H9 (cell line): ENCODE measurements around the gene KRT78. TPM values are rescaled to one million over a fixed set of nuclear protein-coding genes. Genes with fewer than 3 reads are reported as not detected.

Experiments used
- DNase-seq: peaks from one replicate; pipeline ENCODE4 v3.0.0-alpha.2; 2017
- H2AFZ ChIP-seq: one replicate; pipeline ENCODE4 v1.6.1; 2013; ENCODE audit warnings: mild to moderate bottlenecking, low read length, control low read depth, moderate library complexity
- H2AK5ac ChIP-seq: 2 replicates; pipeline ENCODE4 v1.6.1; 2013; ENCODE audit warnings: low read length, control low read depth, mixed read lengths; ENCODE audit not compliant: insufficient read length
- H2BK120ac ChIP-seq: one replicate; pipeline ENCODE4 v1.6.1; 2013; ENCODE audit warnings: low read depth, mild to moderate bottlenecking, low read length, control low read depth, inconsistent platforms; ENCODE audit not compliant: poor library complexity, severe bottlenecking
- H2BK12ac ChIP-seq: 2 replicates; pipeline ENCODE4 v1.6.1; 2013; ENCODE audit warnings: low read length, control low read depth, mixed read lengths, low read depth; ENCODE audit not compliant: insufficient read length
- H2BK15ac ChIP-seq: 2 replicates; pipeline ENCODE4 v1.6.1; 2013; ENCODE audit warnings: low read depth, low read length, control low read depth
- H2BK20ac ChIP-seq: one replicate; pipeline ENCODE4 v1.6.1; 2013; ENCODE audit warnings: low read depth, mild to moderate bottlenecking, low read length, control low read depth, inconsistent platforms; ENCODE audit not compliant: poor library complexity, severe bottlenecking
- H2BK5ac ChIP-seq: 2 replicates; pipeline ENCODE4 v1.6.1; 2013; ENCODE audit warnings: low read length, control low read depth, mixed read lengths; ENCODE audit not compliant: insufficient read length
- H3K14ac ChIP-seq: 2 replicates; pipeline ENCODE4 v1.6.1; 2013; ENCODE audit warnings: low read length, control low read depth; ENCODE audit not compliant: insufficient read depth
- H3K18ac ChIP-seq: 2 replicates; pipeline ENCODE4 v1.6.1; 2013; ENCODE audit warnings: low read depth, mild to moderate bottlenecking, mixed read lengths, low read length, control low read depth; ENCODE audit not compliant: insufficient read length
- H3K23ac ChIP-seq: 2 replicates; pipeline ENCODE4 v1.6.1; 2013; ENCODE audit warnings: low read length, control low read depth, mixed read lengths, low read depth; ENCODE audit not compliant: insufficient read length
- H3K23me2 ChIP-seq: 2 replicates; pipeline ENCODE4 v1.6.1; 2013; ENCODE audit warnings: low read depth, mild to moderate bottlenecking, mixed read lengths, low read length, control low read depth; ENCODE audit not compliant: insufficient read length, poor library complexity, severe bottlenecking
- H3K27ac ChIP-seq: 2 replicates; pipeline ENCODE4 v1.5.1; 2013; ENCODE audit warnings: low read length, control low read depth, mixed read lengths, low read depth; ENCODE audit not compliant: insufficient read length
- H3K27me3 ChIP-seq: 2 replicates; pipeline ENCODE4 v1.6.1; 2013; ENCODE audit warnings: low read length, control low read depth, inconsistent platforms; ENCODE audit not compliant: insufficient read depth
- H3K4ac ChIP-seq: 2 replicates; pipeline ENCODE4 v1.6.1; 2013; ENCODE audit warnings: low read depth, mild to moderate bottlenecking, control low read depth, inconsistent platforms, low read length, moderate library complexity
- H3K4me1 ChIP-seq: 2 replicates; pipeline ENCODE4 v1.6.1; 2013; ENCODE audit warnings: low read length, control low read depth, inconsistent platforms; ENCODE audit not compliant: insufficient read depth
- H3K4me2 ChIP-seq: 2 replicates; pipeline ENCODE4 v1.6.1; 2013; ENCODE audit warnings: low read length, control low read depth, mixed read lengths; ENCODE audit not compliant: insufficient read length, insufficient read depth
- H3K56ac ChIP-seq: 2 replicates; pipeline ENCODE4 v1.6.1; 2013; ENCODE audit warnings: low read depth, mild to moderate bottlenecking, mixed read lengths, low read length, control low read depth; ENCODE audit not compliant: insufficient read length
- H3K79me1 ChIP-seq: 2 replicates; pipeline ENCODE4 v1.6.1; 2013; ENCODE audit warnings: low read depth, mild to moderate bottlenecking, moderate library complexity, low read length, control low read depth, inconsistent platforms; ENCODE audit not compliant: insufficient read depth, poor library complexity, severe bottlenecking
- H3K79me2 ChIP-seq: 2 replicates; pipeline ENCODE4 v1.6.1; 2013; ENCODE audit warnings: low read length, control low read depth, inconsistent platforms; ENCODE audit not compliant: insufficient read depth
- H3K9ac ChIP-seq: 2 replicates; pipeline ENCODE4 v1.6.1; 2013; ENCODE audit warnings: low read length, control low read depth, mixed read lengths; ENCODE audit not compliant: insufficient read length; ENCODE audit errors: extremely low read depth
- H3K9me3 ChIP-seq: one replicate; pipeline ENCODE4 v1.6.1; 2013; ENCODE audit warnings: low read depth, low read length, inconsistent platforms; ENCODE audit not compliant: control insufficient read depth
- H3T11ph ChIP-seq: one replicate; pipeline ENCODE4 v1.6.1; 2013; ENCODE audit warnings: mild to moderate bottlenecking, low read length, control low read depth, inconsistent platforms
- H4K20me1 ChIP-seq: one replicate; pipeline ENCODE4 v1.6.1; 2013; ENCODE audit not compliant: control insufficient read depth, insufficient read length, insufficient read depth
- H4K5ac ChIP-seq: 2 replicates; pipeline ENCODE4 v1.6.1; 2013; ENCODE audit warnings: low read depth, mild to moderate bottlenecking, mixed read lengths, low read length, control low read depth; ENCODE audit not compliant: insufficient read length
- H4K8ac ChIP-seq: replicated peaks from 2 replicates; pipeline ENCODE4 v1.6.1; 2013; ENCODE audit warnings: low read length, control low read depth, mixed read lengths, low read depth; ENCODE audit not compliant: insufficient read length
- H4K91ac ChIP-seq: 2 replicates; pipeline ENCODE4 v1.6.1; 2013; ENCODE audit warnings: low read depth, mild to moderate bottlenecking, moderate library complexity, mixed read lengths, low read length, control low read depth; ENCODE audit not compliant: insufficient read length
- H3K27ac Mint-ChIP-seq, 3 experiments: 2 replicates in 2 of 3; 3 replicates in 1 of 3; pipeline ENCODE4 v1.8.0; 2020 to 2021; ENCODE audit warnings: mixed read lengths in 3 of 3, mild to moderate bottlenecking in 1 of 3, moderate library complexity in 1 of 3
- H3K27me3 Mint-ChIP-seq: 2 replicates; pipeline ENCODE4 v1.8.0; 2021; ENCODE audit warnings: low read depth, mild to moderate bottlenecking, moderate library complexity, mixed read lengths
- H3K36me3 Mint-ChIP-seq, 3 experiments: 2 replicates in 2 of 3; 3 replicates in 1 of 3; pipeline ENCODE4 v1.8.0; 2020 to 2021; ENCODE audit warnings: low read depth in 3 of 3, mixed read lengths in 3 of 3; ENCODE audit not compliant: insufficient read depth in 1 of 3
- H3K4me1 Mint-ChIP-seq, 2 experiments: 2 replicates each; pipeline ENCODE4 v1.8.0; 2020; ENCODE audit warnings: mixed read lengths in 2 of 2
- H3K4me3 Mint-ChIP-seq, 2 experiments: 2 replicates in 1 of 2; 3 replicates in 1 of 2; pipeline ENCODE4 v1.8.0; 2020 to 2021; ENCODE audit warnings: mild to moderate bottlenecking in 2 of 2, mixed read lengths in 2 of 2, moderate library complexity in 1 of 2
- H3K9me3 Mint-ChIP-seq, 2 experiments: 2 replicates in 1 of 2; 3 replicates in 1 of 2; pipeline ENCODE4 v1.8.0; 2020; ENCODE audit warnings: mild to moderate bottlenecking in 2 of 2, mixed read lengths in 2 of 2, moderate library complexity in 1 of 2
- CTCF ChIP-seq: fragments of 200-600 bp; sonication (generic); conservative IDR thresholded peaks from 3 replicates; pipeline ENCODE4 v1.8.0; 2021; ENCODE audit warnings: antibody characterized with exemption, mild to moderate bottlenecking
- WGBS: extraction: QIAGEN DNeasy Blood & Tissue Kit; methylation state at CpG from one replicate; pipeline ENCODE4 v1.1.7; 2013; ENCODE audit warnings: missing lambda C conversion rate, low lambda C conversion rate, mixed read lengths; ENCODE audit not compliant: insufficient read length; ENCODE audit errors: extremely low coverage; 5-methylcytosine and 5-hydroxymethylcytosine counted together
- total RNA-seq: library from RNA; stranded (reverse); gene quantifications from 2 replicates; pipeline ENCODE4 v1.2.1, GENCODE V29; 2021

Gene KRT78
- total RNA-seq, 1 experiment from 2014 or later, result not detected

- H4K5ac ChIP-seq, result no peak overlapping the region
- H3K9me3 ChIP-seq, result no peaks in the 10 kb centered on the region
- no peaks in the 10 kb centered on the region; the same call in 1 of the 2 replicates for H3K27me3 ChIP-seq
- no peak overlapping the region for H2AK5ac ChIP-seq
- no peak overlapping the region for H3K18ac ChIP-seq
- H3K79me2 ChIP-seq, result no peaks in the 10 kb centered on the region
- no peak overlapping the region for H3K4ac ChIP-seq
- no peaks in the 10 kb centered on the region for H4K20me1 ChIP-seq
- no peak for TF ChIP-seq CTCF
- peaks cover 2% of the 10 kb centered on the region for H3K23me2 ChIP-seq
- no peak overlapping the region for H3K27ac ChIP-seq
- no peak overlapping the region for H2BK15ac ChIP-seq
- H3K79me1 ChIP-seq, result no peaks in the 10 kb centered on the region
- no CpG with 5 or more reads among the region's 11 CpGs for WGBS
- Mint-ChIP-seq H3K4me3 (no peak overlapping the region), H3K4me1 (no peaks in the 10 kb centered on the region), H3K27ac (no peak overlapping the region), H3K36me3 (no peaks in the 10 kb centered on the region), H3K9me3 (no peaks in the 10 kb centered on the region), H3K27me3 (peaks cover 12% of the 10 kb centered on the region)
- no peak overlapping the region for H3K9ac ChIP-seq
- H3K56ac ChIP-seq, result no peak overlapping the region
- H3K4me2 ChIP-seq, result no peak overlapping the region
- no peak for DNase-seq
- no peak overlapping the region for H2AFZ ChIP-seq
- H3K23ac ChIP-seq, result no peak overlapping the region
- H2BK5ac ChIP-seq, result no peak overlapping the region
- no peak overlapping the region for H3T11ph ChIP-seq
- H4K91ac ChIP-seq, result no peak overlapping the region
- H2BK20ac ChIP-seq, result no peak overlapping the region
- no peak overlapping the region for H3K14ac ChIP-seq
- no peak overlapping the region for H4K8ac ChIP-seq
- no peak overlapping the region for H2BK120ac ChIP-seq
- H2BK12ac ChIP-seq, result no peak overlapping the region
- H3K4me1 ChIP-seq, result no peaks in the 10 kb centered on the region
Observed at GRCh38 chr12:52844386-52844785, 4.4 kb downstream of the KRT78 start.
